ENCODE measurements around the gene PMEPA1. TPM values are rescaled to one million over a fixed set of nuclear protein-coding genes. Genes with fewer than 3 reads are reported as not detected.

Gene PMEPA1
- total RNA-seq, 4 donors from 2014 or later, result 10.2 to 33.6 (median 18.3) TPM

- peak in 1 of 2 donors; percentile 26 for TF ChIP-seq EP300 (IDR thresholded peaks at IDR 0.05)
- no peak for TF ChIP-seq CTCF (IDR thresholded peaks at IDR 0.05)
- Histone ChIP-seq H3K27ac (peak overlapping the region in 3 of 4 donors; percentile 0 to 75 (median 69)), H3K27me3 (no peaks in the 10 kb centered on the region), H3K36me3 (no peaks in the 10 kb centered on the region), H3K4me1 (peaks cover 0 to 67% (median 26%) of the 10 kb centered on the region in 4 donors), H3K4me3 (no peak overlapping the region), H3K9me3 (no peaks in the 10 kb centered on the region)
- 82 to 85% methylated on average over 22 to 23 of the region's 23 CpGs for WGBS, 2 donors
- DNase-seq (ENCODE audit: low spot score in 2 of 2), result no peak
These were observed 4.8 kb upstream of the PMEPA1 start for GRCh38 chr20:57714409-57715267.

DNA sequence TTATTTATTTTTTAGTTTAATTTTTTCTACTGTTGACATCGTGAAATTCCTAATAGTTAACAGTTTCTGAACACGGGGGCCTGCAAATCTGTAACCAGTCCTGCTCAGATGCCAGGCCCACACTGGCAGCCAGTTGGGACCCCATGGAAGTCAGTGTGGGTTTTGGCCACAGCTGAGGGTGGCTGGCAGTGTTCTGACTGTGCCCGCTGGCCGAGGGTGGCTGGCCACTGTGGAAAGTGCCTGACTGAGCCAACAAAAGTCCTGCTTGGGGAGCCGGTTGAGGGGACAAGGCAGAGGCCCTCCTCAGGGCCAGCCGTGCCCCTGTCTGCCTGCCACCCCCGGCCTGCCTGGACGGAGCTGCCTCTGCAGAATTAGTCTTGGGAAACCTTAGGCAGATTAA is 4.1 kb upstream of the PMEPA1 start:
- no peak for DNase-seq (ENCODE audit: low spot score in 2 of 2)
- Histone ChIP-seq H3K27me3 (no peaks in the 10 kb centered on the region), H3K4me1 (peaks cover 0 to 64% (median 26%) of the 10 kb centered on the region in 4 donors), H3K9me3 (no peaks in the 10 kb centered on the region), H3K4me3 (no peak overlapping the region), H3K36me3 (no peaks in the 10 kb centered on the region), H3K27ac (peak overlapping the region in 3 of 4 donors; percentile 0 to 75 (median 69))
- WGBS, 2 donors, result 40 to 47% methylated on average over 8 of the region's 8 CpGs
- no peak for TF ChIP-seq POLR2A (IDR thresholded peaks at IDR 0.05)

- H3K36me3 ChIP-seq, result no peaks in the 10 kb centered on the region
- no peaks in the 10 kb centered on the region for H3K9me3 ChIP-seq
- TF ChIP-seq EP300 (IDR thresholded peaks at IDR 0.05) (peak in 1 of 2 donors; percentile 39), POLR2A (IDR thresholded peaks at IDR 0.05) (no peak)
- 45 to 67% methylated on average over 10 of the region's 10 CpGs for WGBS, 2 donors
- DNase-seq (ENCODE audit: low spot score in 2 of 2), result peak in 1 of 2 donors; percentile 49
- H3K4me3 ChIP-seq, result no peak overlapping the region
- peaks cover 0 to 65% (median 25%) of the 10 kb centered on the region in 4 donors for H3K4me1 ChIP-seq
- peak overlapping the region in 2 of 4 donors; percentile 69 to 75 for H3K27ac ChIP-seq
- H3K27me3 ChIP-seq, result no peaks in the 10 kb centered on the region
These were observed 3.7 kb upstream of the PMEPA1 start for GRCh38 chr20:57713505-57713903.

- no peak overlapping the region for H3K4me3 ChIP-seq
- H3K27ac ChIP-seq, result peak overlapping the region in 2 of 4 donors; percentile 69 to 75
- peaks cover 0 to 65% (median 28%) of the 10 kb centered on the region in 4 donors for H3K4me1 ChIP-seq
- no peaks in the 10 kb centered on the region for H3K27me3 ChIP-seq
- DNase-seq (ENCODE audit: low spot score in 2 of 2), result no peak
- no peaks in the 10 kb centered on the region for H3K36me3 ChIP-seq
- no peaks in the 10 kb centered on the region for H3K9me3 ChIP-seq
- 52 to 54% methylated on average over 5 of the region's 5 CpGs for WGBS, 2 donors
- no peak for TF ChIP-seq POLR2A (IDR thresholded peaks at IDR 0.05)
- no peak for TF ChIP-seq CTCF (IDR thresholded peaks at IDR 0.05)
- TF ChIP-seq EP300 (IDR thresholded peaks at IDR 0.05), result no peak
These were observed 3.2 kb upstream of the PMEPA1 start for GRCh38 chr20:57712851-57713504.

- Histone ChIP-seq H3K27me3 (no peaks in the 10 kb centered on the region), H3K36me3 (no peaks in the 10 kb centered on the region), H3K9me3 (no peaks in the 10 kb centered on the region), H3K27ac (peak overlapping the region in 2 of 4 donors; percentile 69 to 75), H3K4me3 (no peak overlapping the region), H3K4me1 (peaks cover 0 to 65% (median 31%) of the 10 kb centered on the region in 4 donors)
- WGBS, 2 donors, result 61 to 66% methylated on average over 9 of the region's 9 CpGs
- DNase-seq (ENCODE audit: low spot score in 2 of 2), result no peak
- TF ChIP-seq CTCF (IDR thresholded peaks at IDR 0.05), result no peak
- TF ChIP-seq EP300 (IDR thresholded peaks at IDR 0.05), result no peak
- TF ChIP-seq POLR2A (IDR thresholded peaks at IDR 0.05), result no peak
These were observed 2.5 kb upstream of the PMEPA1 start for GRCh38 chr20:57712341-57712740.

DNA sequence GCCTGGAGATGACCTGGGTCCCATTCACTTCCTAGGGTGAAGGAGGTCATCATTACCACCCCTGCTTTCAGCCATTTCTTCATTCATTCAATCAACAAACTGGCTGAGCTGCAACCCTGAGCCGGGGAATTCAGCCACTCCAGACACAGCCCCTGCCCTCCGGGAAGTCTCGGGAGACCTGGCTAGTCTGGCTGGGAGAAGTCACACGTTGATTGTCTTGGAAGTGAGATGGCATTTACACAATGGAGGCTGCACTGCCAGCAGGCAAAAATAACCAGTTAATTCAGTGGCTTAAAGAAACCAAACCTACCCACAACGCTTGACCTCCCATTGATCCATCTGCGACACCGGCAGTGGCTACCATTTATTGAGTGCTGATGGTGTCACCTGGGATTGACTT is 2.0 kb upstream of the PMEPA1 start:
- no peaks in the 10 kb centered on the region for H3K36me3 ChIP-seq
- TF ChIP-seq CTCF (IDR thresholded peaks at IDR 0.05), result no peak
- no peak for TF ChIP-seq POLR2A (IDR thresholded peaks at IDR 0.05)
- no peak for TF ChIP-seq EP300 (IDR thresholded peaks at IDR 0.05)
- H3K9me3 ChIP-seq, result no peaks in the 10 kb centered on the region
- H3K4me3 ChIP-seq, result no peak overlapping the region
- peaks cover 0 to 66% (median 34%) of the 10 kb centered on the region in 4 donors for H3K4me1 ChIP-seq
- no peaks in the 10 kb centered on the region for H3K27me3 ChIP-seq
- 66 to 73% methylated on average over 7 of the region's 7 CpGs for WGBS, 2 donors
- H3K27ac ChIP-seq, result peak overlapping the region in 2 of 4 donors; percentile 93 to 97
- DNase-seq (ENCODE audit: low spot score in 2 of 2), result no peak
